WTC11 (cell line): Measurements from ENCODE around the gene KPNB1. TPM values are rescaled to one million over a fixed set of nuclear protein-coding genes. Genes with fewer than 3 reads are reported as not detected.

Source experiments
- ATAC-seq: fragments of 200-7000 bp; cut with Tn5 transposase; 2 replicates; pipeline ENCODE4 v1.10.0; 2021; ENCODE audit warnings: mild to moderate bottlenecking, moderate library complexity
- CTCF ChIA-PET: fragments of 300-600 bp; sonication (Branson Sonifier 250); formaldehyde crosslinking; loops from one replicate; lab custom pipeline; 2021; ENCODE audit warnings: antibody characterized with exemption; lab: Charles Lee
- POLR2A ChIA-PET: fragments of 350-600 bp; sonication (Branson Sonifier 250); formaldehyde crosslinking; loops from one replicate; lab custom pipeline; 2021; ENCODE audit warnings: antibody characterized with exemption; lab: Charles Lee
- DNase-seq: peaks from one replicate; pipeline ENCODE4 v3.0.0; 2021; ENCODE audit warnings: low spot score
- H3K27ac Mint-ChIP-seq: 2 replicates; pipeline ENCODE4 v1.8.0; 2021; ENCODE audit warnings: mixed read lengths
- H3K27me3 Mint-ChIP-seq: 2 replicates; pipeline ENCODE4 v1.8.0; 2021; ENCODE audit warnings: low read depth, mild to moderate bottlenecking, moderate library complexity, mixed read lengths
- H3K36me3 Mint-ChIP-seq: 2 replicates; pipeline ENCODE4 v1.8.0; 2021; ENCODE audit warnings: mixed read lengths
- H3K4me1 Mint-ChIP-seq: 2 replicates; pipeline ENCODE4 v1.8.0; 2022; ENCODE audit warnings: mixed read lengths
- H3K4me3 Mint-ChIP-seq: 2 replicates; pipeline ENCODE4 v1.8.0; 2021; ENCODE audit warnings: mild to moderate bottlenecking, moderate library complexity, mixed read lengths
- H3K9me3 Mint-ChIP-seq: 2 replicates; pipeline ENCODE4 v1.8.0; 2021; ENCODE audit warnings: mixed read lengths
- CREM ChIP-seq: sonication (generic); formaldehyde crosslinking; IDR thresholded peaks from 2 replicates; pipeline ENCODE4 v1.8.1; 2022; ENCODE audit warnings: mild to moderate bottlenecking, missing genetic modification reagents, moderate library complexity
- ELF4 ChIP-seq: sonication (generic); formaldehyde crosslinking; IDR thresholded peaks from 2 replicates; pipeline ENCODE4 v1.8.1; 2022; ENCODE audit warnings: low read depth, mild to moderate bottlenecking, moderate library complexity, missing genetic modification reagents
- FOXK1 ChIP-seq: sonication (generic); formaldehyde crosslinking; IDR thresholded peaks from 2 replicates; pipeline ENCODE4 v1.8.0; 2022; ENCODE audit warnings: mild to moderate bottlenecking, moderate library complexity, missing genetic modification reagents
- FOXP1 ChIP-seq: sonication (generic); formaldehyde crosslinking; IDR thresholded peaks from 2 replicates; pipeline ENCODE4 v1.8.0; 2022; ENCODE audit warnings: missing genetic modification reagents, mild to moderate bottlenecking, moderate library complexity, borderline replicate concordance
- GABPB1 ChIP-seq: sonication (generic); formaldehyde crosslinking; IDR thresholded peaks from 2 replicates; pipeline ENCODE4 v1.8.1; 2023; ENCODE audit warnings: mild to moderate bottlenecking, missing genetic modification reagents
- HMGA2 ChIP-seq: fragments of 250-450 bp; sonication (Bioruptor Pico); IDR thresholded peaks from 2 replicates; pipeline ENCODE4 v1.4.0; 2021; ENCODE audit warnings: mild to moderate bottlenecking, moderate library complexity
- KAT7 ChIP-seq: sonication (generic); formaldehyde crosslinking; IDR thresholded peaks from 2 replicates; pipeline ENCODE4 v1.8.1; 2023; ENCODE audit warnings: missing genetic modification reagents, mild to moderate bottlenecking, borderline replicate concordance
- MYBL2 ChIP-seq: sonication (generic); formaldehyde crosslinking; IDR thresholded peaks from 2 replicates; pipeline ENCODE4 v1.8.1; 2023; ENCODE audit warnings: mild to moderate bottlenecking, moderate library complexity, missing genetic modification reagents
- SMAD4 ChIP-seq: sonication (generic); formaldehyde crosslinking; IDR thresholded peaks from 2 replicates; pipeline ENCODE4 v1.8.0; 2022; ENCODE audit warnings: mild to moderate bottlenecking, missing genetic modification reagents
- TEAD4 ChIP-seq: sonication (generic); formaldehyde crosslinking; IDR thresholded peaks from 2 replicates; pipeline ENCODE4 v1.8.0; 2022; ENCODE audit warnings: mild to moderate bottlenecking, missing genetic modification reagents
- ZNF423 ChIP-seq: fragments of 250-450 bp; sonication (Bioruptor Pico); IDR thresholded peaks from 2 replicates; pipeline ENCODE4 v2.1.2; 2022; ENCODE audit warnings: mild to moderate bottlenecking, moderate library complexity
- ZNF425 ChIP-seq: fragments of 250-450 bp; sonication (Bioruptor Pico); conservative IDR thresholded peaks from 2 replicates; pipeline ENCODE4 v1.9.0; 2021; ENCODE audit warnings: mild to moderate bottlenecking
- total RNA-seq: library from RNA; stranded (reverse); gene quantifications from 3 replicates; pipeline ENCODE4 v1.2.3, GENCODE V29; 2021
- TF ChIP-seq, protein P1 (sequence below): sonication (generic); formaldehyde crosslinking; IDR thresholded peaks from 2 replicates; pipeline ENCODE4 v1.8.1; 2023; ENCODE audit warnings: mild to moderate bottlenecking, moderate library complexity, missing genetic modification reagents
- TF ChIP-seq, protein P2 (sequence below): sonication (generic); formaldehyde crosslinking; conservative IDR thresholded peaks from 2 replicates; pipeline ENCODE4 v1.8.1; 2022; ENCODE audit warnings: mild to moderate bottlenecking, missing genetic modification reagents
- TF ChIP-seq, protein P3 (sequence below): sonication (generic); formaldehyde crosslinking; IDR thresholded peaks from 2 replicates; pipeline ENCODE4 v1.8.0; 2023; ENCODE audit warnings: mild to moderate bottlenecking, missing genetic modification reagents

Gene KPNB1
- total RNA-seq, 1 experiment from 2014 or later, result 506 TPM

DNA sequence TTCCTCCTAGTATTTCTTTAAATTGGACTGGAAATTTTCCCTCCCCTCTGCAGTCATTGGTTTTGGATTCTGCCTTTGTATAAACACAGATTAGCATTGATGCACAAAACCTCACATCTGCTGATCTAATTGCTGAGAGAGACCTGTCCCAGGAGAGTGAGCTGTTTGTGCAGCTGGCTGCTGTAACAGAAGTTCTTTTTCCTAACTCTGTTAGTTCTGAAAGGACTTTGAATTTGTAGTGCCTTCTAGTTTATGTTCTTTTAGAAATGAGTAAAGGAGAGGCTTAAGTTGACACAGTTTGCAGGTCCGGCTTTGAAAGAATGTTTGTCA lies 45.2 kb upstream of the KPNB1 start:
- peak overlapping the region; percentile 12; the same call in 1 of the 2 replicates for H3K27ac Mint-ChIP-seq
- POLR2A ChIA-PET, result interaction anchor here (0.6 kb wide), 1 partner anchor 283 kb away, joined by 6 read pairs; no protein-coding TSS in a partner anchor
- no peak for ATAC-seq

GRCh38 chr17:47605011-47605410 lies 44.7 kb upstream of the KPNB1 start:
- ChIA-PET POLR2A (interaction anchor here (0.6 kb wide), 1 partner anchor 283 kb away, joined by 6 read pairs; no protein-coding TSS in a partner anchor), CTCF (interaction anchor here (0.6 to 1.6 kb wide), 3 partner anchors 11 to 104 kb away, joined by 3 to 5 read pairs (median 5); no protein-coding TSS in a partner anchor)
- H3K4me1 Mint-ChIP-seq, result no peaks in the 10 kb centered on the region
- ATAC-seq, result no peak
- H3K36me3 Mint-ChIP-seq, result peaks cover 51% of the 10 kb centered on the region
- H3K27ac Mint-ChIP-seq, result no peak overlapping the region
- no peaks in the 10 kb centered on the region for H3K9me3 Mint-ChIP-seq
- no peak overlapping the region for H3K4me3 Mint-ChIP-seq
- DNase-seq, result no peak
- no peaks in the 10 kb centered on the region for H3K27me3 Mint-ChIP-seq
- no peak for TF ChIP-seq CREM
- TF ChIP-seq SMAD4, result no peak
- TF ChIP-seq, protein P1, sequence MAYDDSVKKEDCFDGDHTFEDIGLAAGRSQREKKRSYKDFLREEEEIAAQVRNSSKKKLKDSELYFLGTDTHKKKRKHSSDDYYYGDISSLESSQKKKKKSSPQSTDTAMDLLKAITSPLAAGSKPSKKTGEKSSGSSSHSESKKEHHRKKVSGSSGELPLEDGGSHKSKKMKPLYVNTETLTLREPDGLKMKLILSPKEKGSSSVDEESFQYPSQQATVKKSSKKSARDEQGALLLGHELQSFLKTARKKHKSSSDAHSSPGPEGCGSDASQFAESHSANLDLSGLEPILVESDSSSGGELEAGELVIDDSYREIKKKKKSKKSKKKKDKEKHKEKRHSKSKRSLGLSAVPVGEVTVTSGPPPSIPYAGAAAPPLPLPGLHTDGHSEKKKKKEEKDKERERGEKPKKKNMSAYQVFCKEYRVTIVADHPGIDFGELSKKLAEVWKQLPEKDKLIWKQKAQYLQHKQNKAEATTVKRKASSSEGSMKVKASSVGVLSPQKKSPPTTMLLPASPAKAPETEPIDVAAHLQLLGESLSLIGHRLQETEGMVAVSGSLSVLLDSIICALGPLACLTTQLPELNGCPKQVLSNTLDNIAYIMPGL, result no peak
- no peak for TF ChIP-seq HMGA2
- TF ChIP-seq TEAD4 (CRISPR knock-in tag), result no peak
- TF ChIP-seq FOXK1 (CRISPR knock-in tag), result no peak
- TF ChIP-seq, all 79 proteins: peak for 0

More for the DNA sequence above, 45.2 kb upstream of the KPNB1 start:
- no peak for DNase-seq
- Mint-ChIP-seq H3K9me3 (no peaks in the 10 kb centered on the region), H3K4me3 (no peak overlapping the region), H3K4me1 (no peaks in the 10 kb centered on the region), H3K27me3 (no peaks in the 10 kb centered on the region), H3K36me3 (peaks cover 49% of the 10 kb centered on the region)
- no peak for TF ChIP-seq MYBL2 (CRISPR knock-in tag)
- TF ChIP-seq ELF4 (CRISPR knock-in tag), result no peak
- TF ChIP-seq GABPB1 (CRISPR knock-in tag), result no peak
- CTCF ChIA-PET, result interaction anchor here (1.0 to 1.6 kb wide), 2 partner anchors 12 to 104 kb away, joined by 5 read pairs; no protein-coding TSS in a partner anchor

- DNase-seq, result no peak
- Mint-ChIP-seq H3K4me3 (no peak overlapping the region), H3K9me3 (no peaks in the 10 kb centered on the region), H3K36me3 (peaks cover 49% of the 10 kb centered on the region), H3K4me1 (no peaks in the 10 kb centered on the region), H3K27ac (peak overlapping the region; percentile 42; the same call in 1 of the 2 replicates), H3K27me3 (no peaks in the 10 kb centered on the region)
- ATAC-seq, result no peak
- CTCF ChIA-PET, result interaction anchor here (0.6 to 1.0 kb wide), 2 partner anchors 9 to 156 kb away, joined by 3 to 4 read pairs; no protein-coding TSS in a partner anchor
- POLR2A ChIA-PET, result no interaction called here
- no peak for TF ChIP-seq ZNF425 (CRISPR knock-in tag)
- TF ChIP-seq, protein P2, sequence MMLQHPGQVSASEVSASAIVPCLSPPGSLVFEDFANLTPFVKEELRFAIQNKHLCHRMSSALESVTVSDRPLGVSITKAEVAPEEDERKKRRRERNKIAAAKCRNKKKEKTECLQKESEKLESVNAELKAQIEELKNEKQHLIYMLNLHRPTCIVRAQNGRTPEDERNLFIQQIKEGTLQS (CRISPR knock-in tag), result no peak
Measured at GRCh38 chr17:47607481-47607880, 42.2 kb upstream of the KPNB1 start.

DNA sequence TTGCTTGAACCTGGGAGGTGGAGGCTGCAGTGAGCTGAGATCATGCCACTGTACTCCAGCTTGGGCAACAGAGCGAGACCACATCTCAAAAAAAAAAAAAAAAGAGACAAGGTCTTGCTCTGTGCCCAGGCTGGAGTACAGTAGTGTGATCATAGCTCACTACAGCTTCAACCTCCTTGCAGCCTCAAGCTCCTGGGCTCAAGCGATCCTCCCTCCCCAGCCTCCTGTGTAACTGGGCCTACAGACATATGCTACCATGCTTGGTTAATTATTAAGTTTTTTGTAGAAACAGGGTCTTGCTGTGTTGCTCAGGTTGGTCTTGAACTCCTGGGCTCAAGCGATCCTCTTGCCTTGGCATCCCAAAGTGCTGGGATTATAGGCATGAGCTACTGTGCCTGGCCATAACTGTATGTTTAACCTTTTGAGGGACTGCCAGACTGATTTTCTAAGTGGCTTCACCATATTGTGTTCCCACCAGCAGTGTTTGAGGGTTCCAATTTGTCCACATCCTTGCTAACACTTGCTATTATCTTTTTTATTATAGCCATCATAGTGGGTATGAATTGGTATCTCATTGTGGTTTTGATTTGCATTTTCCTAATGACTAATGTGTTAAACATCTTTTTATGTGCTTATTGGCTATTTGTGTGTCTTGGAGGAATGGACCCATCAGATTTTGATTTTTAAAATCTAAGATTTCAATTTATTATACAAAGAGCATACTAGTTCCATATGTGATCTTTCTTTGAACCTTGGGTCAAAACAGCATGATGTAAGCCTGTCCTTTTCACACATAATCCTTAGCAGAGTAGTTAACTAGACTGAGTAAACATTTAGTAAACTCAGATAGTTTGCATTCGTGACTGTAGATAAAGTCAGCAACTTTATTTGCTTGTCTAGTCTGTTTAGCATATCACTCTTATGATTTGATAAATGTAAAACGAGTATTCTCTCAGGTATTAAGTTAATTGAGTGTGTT lies 38.1 kb upstream of the KPNB1 start:
- ChIA-PET CTCF (no interaction called here), POLR2A (no interaction called here)
- Mint-ChIP-seq H3K4me3 (no peak overlapping the region), H3K27me3 (no peaks in the 10 kb centered on the region), H3K27ac (no peak overlapping the region), H3K4me1 (no peaks in the 10 kb centered on the region), H3K9me3 (no peaks in the 10 kb centered on the region), H3K36me3 (peaks cover 50% of the 10 kb centered on the region)
- ATAC-seq (no peak), DNase-seq (no peak)
- TF ChIP-seq FOXP1 (CRISPR knock-in tag) (no peak), KAT7 (no peak), ZNF423 (no peak)
- TF ChIP-seq, protein P3, sequence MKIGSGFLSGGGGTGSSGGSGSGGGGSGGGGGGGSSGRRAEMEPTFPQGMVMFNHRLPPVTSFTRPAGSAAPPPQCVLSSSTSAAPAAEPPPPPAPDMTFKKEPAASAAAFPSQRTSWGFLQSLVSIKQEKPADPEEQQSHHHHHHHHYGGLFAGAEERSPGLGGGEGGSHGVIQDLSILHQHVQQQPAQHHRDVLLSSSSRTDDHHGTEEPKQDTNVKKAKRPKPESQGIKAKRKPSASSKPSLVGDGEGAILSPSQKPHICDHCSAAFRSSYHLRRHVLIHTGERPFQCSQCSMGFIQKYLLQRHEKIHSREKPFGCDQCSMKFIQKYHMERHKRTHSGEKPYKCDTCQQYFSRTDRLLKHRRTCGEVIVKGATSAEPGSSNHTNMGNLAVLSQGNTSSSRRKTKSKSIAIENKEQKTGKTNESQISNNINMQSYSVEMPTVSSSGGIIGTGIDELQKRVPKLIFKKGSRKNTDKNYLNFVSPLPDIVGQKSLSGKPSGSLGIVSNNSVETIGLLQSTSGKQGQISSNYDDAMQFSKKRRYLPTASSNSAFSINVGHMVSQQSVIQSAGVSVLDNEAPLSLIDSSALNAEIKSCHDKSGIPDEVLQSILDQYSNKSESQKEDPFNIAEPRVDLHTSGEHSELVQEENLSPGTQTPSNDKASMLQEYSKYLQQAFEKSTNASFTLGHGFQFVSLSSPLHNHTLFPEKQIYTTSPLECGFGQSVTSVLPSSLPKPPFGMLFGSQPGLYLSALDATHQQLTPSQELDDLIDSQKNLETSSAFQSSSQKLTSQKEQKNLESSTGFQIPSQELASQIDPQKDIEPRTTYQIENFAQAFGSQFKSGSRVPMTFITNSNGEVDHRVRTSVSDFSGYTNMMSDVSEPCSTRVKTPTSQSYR, result no peak
- TF ChIP-seq, protein P1, result no peak
